SH-SY5Y (cell line): ENCODE measurements around the gene TIE1.

Source experiments
- GATA2 ChIP-seq: IDR thresholded peaks from 2 replicates; pipeline ENCODE4 v1.6.1; 2011; ENCODE audit warnings: mild to moderate bottlenecking, low read depth, low read length
- GATA3 ChIP-seq: IDR thresholded peaks from 2 replicates; pipeline ENCODE4 v1.6.1; 2011; ENCODE audit warnings: low read depth, mild to moderate bottlenecking, low read length, moderate library complexity

The TIE1 gene

DNA sequence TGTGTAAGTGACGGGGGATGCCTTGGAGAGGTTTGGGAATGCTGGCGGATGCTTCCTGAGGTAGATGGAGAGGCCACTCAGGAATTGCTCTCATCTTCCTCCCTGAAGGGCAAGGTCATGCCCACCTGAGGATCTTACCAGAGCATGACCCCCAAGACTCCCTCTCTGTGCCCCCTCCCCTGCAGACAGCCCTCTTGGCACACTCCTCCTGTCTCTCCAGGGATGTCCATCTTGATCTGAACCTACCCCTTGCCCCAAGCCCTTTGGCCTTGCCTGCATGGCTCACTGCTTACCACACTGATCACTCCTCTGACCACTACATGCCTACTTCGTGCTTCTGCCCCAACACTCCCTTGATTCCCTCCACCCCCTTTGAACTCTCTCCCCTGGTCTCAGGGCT is 19.0 kb downstream of the TIE1 start:
- TF ChIP-seq GATA2, result no peak
- TF ChIP-seq GATA3, result no peak

DNA sequence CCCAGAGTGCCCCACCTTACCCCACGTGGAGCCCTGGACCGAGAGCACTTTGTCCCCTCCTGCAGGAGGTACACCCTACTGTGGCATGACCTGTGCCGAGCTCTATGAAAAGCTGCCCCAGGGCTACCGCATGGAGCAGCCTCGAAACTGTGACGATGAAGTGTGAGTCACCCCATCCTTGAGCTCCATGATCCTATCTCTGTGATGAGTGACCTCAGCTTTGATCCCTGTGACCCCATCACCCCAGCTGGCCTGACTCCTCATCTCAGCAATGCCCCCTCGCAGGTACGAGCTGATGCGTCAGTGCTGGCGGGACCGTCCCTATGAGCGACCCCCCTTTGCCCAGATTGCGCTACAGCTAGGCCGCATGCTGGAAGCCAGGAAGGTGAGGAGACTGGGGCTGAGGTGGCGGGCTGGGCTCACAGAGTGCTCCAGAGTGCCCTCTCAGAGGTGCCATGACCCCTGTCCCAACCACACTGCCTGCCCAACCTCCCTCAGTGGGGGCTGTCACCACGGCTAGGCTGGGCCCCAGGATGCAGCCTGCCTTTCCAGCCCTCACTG is 20.6 kb downstream of the TIE1 start:
- TF ChIP-seq GATA3 (no peak), GATA2 (no peak)

DNA sequence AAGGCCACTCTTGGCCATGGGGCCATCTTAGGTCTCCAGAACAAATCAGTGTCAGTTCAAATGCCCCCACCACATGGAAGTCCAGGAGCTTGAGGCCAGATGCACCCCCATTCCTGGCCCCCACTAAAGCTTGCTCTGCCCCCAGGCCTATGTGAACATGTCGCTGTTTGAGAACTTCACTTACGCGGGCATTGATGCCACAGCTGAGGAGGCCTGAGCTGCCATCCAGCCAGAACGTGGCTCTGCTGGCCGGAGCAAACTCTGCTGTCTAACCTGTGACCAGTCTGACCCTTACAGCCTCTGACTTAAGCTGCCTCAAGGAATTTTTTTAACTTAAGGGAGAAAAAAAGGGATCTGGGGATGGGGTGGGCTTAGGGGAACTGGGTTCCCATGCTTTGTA is 21.7 kb downstream of the TIE1 start:
- TF ChIP-seq GATA3 (no peak), GATA2 (no peak)

DNA sequence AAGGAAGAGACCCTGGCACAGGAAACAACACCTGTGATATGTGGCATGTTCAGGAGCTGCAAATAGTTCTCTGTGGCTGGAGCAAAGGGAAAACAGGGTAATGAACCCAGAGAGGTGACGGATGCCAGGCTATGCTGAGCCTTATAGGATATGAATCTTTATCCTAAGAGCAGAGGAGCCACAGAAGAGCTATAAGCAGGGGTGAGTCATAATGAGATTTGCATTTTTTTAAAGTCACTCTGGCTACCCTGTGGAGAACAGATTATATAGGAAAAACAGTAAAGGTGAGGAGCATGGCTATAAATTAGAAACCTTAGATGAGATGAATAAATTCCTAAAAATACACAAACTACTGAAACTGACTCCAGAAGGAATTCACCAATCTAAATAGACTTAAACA is 24.0 kb downstream of the TIE1 start:
- TF ChIP-seq GATA2 (no peak), GATA3 (no peak)

DNA sequence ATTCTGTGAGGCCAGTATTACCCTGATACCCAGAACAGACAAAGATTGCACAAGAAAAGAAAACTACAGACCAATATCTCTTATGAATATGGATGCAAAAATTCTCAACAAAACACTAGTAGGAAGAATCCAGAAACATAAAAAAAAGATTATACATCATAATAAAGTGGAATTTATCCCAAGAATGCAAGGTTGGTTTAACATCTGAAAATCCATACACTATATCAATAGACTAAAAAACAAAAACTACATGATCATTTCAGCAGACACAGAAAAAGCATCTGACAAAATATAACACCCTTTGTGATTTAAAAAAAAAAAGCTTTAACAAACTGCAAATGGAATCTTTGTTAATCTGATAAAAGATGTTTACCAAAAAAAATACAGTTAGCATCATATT is 24.6 kb downstream of the TIE1 start:
- no peak for TF ChIP-seq GATA3
- TF ChIP-seq GATA2, result no peak

DNA sequence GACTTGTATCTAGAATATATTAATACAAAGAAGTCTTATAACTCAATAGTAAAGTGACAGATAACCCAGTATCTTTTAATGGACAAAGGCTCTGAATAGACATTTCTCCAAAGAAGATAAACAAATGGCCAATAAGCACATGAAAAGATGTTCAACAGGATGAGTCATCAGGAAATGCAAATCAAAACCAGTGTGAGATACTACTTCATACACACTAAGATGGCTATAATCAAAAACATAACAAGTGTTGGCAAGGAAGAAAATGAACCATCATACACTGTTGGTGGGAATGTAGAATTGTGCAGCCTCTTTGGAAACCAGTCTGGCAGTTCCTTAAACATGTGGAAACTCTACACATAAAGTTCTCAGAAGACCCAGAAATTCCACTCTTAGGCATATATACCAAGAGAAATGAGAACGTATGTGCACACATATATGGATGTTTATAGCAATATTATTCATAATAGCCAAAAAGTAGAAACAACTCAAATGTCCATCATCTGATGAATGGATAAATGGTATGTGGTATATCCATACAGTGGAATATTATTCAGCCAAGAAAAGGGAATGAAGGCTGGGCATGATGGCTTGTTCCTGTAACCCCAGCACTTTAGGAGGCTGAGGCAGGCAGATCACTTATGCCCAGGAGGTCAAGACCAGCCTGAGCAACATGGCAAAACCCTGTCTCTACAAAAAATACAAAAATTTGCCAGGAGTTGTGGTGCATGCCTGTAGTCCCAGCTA is 26.9 kb downstream of the TIE1 start:
- TF ChIP-seq GATA3 (no peak), GATA2 (no peak)

DNA sequence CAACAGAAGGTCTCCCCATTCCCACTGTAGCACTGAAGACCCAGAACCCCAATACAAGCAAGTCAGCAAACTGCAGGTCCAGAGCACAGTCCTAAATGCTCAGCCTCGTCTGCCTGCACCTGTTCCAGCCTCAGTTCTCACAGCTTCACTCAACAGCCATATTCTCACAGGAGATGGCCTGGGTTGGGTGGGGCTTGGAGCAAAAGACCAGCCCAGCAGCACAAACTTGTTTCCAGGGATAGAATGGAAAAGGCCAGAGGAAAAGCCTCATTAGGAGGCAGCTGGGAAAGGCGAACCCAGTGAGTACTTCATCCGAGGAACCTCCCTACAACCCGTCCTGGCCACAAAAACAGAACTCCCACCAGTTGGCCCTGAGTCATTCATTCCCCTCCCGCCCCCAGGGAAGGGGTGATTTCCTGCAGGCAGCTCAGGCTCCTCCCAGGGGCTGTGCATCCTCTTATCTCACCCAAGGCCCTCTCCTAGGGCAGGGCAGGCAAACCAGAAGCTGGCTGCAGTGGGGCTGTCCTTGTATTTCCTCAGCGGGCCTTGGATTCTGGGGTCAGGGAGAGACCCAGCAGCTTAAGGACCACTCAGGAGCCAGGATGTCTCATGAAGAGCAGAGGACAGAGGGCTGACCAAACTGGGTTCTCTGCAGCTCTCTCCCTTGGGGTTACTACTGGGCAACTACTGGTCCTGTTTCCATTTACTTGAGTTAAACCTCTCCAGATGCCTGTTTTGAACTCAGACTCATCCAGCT is 29.4 kb downstream of the TIE1 start:
- no peak for TF ChIP-seq GATA3
- TF ChIP-seq GATA2, result no peak

DNA sequence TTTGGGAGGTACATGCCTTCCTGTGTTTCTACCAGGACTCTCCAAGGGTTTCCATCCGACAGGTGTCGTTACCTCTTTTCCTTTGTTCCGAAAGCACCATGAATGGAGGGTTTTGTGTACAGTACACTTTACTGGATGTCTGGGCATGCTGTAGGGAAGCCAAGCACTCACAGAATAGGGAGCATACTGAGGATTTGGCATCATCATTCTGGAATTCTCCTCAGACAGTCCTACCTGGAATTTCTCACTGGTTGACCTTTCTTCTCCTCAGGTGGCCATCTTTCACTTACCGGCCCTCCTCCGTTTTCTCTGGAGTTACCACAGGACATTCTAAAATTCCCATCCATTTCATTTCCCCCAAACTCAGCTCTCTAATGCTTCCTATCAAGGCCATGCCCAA is 30.9 kb downstream of the TIE1 start:
- TF ChIP-seq GATA2, result no peak
- no peak for TF ChIP-seq GATA3

DNA sequence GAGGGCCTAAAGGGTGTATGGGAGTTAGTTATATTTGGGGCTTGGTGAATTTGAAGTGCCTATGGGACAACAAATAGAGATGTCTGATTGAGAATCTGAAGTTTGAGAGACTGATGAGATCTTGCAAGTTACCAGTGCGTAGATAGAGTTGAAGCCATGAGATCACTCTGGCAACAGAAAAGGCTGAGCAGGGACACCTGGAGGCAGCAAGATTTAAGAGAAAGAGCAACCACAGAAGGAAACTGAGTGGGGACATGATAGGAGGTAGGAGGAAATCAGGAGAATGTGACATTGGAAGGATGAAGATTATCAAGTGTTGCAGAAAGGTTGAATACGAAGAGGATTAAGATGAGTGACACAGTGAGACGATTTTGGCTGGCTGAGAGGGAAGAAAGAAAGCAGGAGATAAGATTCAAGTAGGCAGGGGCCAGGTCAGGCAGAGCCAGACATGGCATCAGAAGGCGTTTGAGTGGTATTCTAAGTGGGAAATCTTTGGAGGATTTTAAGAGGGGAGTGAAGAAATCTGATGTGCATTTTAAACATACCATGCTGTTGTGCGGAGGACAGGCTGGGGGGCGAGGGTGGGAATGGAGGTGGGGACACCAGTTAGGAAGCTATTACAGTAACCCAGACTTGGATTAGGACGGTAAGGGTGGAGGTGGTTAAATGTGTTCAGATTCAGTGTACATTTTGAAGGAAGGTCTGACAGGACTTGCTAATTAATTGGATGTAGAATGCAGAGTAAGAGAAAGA is 33.8 kb downstream of the TIE1 start:
- no peak for TF ChIP-seq GATA3
- no peak for TF ChIP-seq GATA2

DNA sequence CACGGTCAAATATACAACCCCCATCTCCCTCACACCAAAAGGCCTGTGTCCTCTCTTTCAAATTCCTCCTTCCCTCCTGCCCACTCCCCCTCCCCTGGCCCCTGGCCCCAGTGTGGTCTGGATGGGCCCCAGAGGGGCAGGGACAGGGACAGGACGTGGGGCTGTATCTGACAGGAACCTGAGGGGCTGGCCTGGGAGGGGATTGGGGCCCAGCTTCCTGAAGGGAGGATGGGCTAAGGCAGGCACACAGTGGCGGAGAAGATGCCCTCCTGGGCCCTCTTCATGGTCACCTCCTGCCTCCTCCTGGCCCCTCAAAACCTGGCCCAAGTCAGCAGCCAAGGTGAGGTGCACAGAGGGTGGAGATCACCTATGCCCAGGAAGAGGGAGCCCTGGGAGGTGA is 36.8 kb downstream of the TIE1 start, which contains the start of gene MPL:
Gene MPL, plus strand, starts transcription at position 231 of the 400 bp plus-strand sequence. Its CDS starts 31 bp downstream, at position 262.
- TF ChIP-seq GATA2, result no peak
- no peak for TF ChIP-seq GATA3

DNA sequence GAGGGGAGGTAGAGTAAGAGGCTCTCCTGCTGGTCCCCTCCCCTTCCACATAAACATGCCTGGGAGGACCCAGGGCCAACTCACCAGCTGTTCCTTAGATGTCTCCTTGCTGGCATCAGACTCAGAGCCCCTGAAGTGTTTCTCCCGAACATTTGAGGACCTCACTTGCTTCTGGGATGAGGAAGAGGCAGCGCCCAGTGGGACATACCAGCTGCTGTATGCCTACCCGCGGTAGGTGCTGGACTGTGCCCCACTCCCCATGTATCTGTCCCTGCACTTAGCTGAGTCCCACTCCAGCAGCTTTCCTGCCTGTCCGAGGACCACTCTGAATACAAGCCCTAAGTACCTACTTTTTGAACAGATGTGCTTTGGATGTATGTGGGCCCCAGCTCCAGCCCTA is 37.2 kb downstream of the TIE1 start:
- TF ChIP-seq GATA3 (no peak), GATA2 (no peak)

DNA sequence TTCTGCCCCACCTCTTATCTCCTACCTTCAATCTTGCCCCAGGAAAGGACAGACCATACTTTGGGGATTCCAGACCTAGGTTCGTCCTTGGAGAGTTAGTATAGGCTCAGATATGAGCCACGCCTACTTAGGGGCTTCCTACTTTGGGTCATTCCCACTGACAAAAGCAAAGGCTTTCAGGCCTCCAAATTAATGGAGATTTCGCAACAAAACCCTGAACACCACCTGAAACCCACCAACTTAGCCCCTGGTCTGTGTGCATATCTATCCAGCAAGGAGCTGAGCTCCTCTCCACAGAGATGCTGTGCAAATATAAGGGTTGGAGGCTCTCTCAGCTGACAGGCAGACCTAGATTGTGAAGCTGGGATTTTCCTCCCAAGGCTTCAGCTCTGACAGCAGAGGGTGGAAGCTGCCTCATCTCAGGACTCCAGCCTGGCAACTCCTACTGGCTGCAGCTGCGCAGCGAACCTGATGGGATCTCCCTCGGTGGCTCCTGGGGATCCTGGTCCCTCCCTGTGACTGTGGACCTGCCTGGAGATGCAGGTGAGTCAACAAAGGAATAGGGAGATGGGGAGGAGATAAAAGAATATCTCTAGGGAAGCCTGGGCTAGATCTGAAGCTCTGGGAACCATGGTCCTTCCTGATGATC is 38.9 kb downstream of the TIE1 start:
- TF ChIP-seq GATA2 (no peak), GATA3 (no peak)

DNA sequence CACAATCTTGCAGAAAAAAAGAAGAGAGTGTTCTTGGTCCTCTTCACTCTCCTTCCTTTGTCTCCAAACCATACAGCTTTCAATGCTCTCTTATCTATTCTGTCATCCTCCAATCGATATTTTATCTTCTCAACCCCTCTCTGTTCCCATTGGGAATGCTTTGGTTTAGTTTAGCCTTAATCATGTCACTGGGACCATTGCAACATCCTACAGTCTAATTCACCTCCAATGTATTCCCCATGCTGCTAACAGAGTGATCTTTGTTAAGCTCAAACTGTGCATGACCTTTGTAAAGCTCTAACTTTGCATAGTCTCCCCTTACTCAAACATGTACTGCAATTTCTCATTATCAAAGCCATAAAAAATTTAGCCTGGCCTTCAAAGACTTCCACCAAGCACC is 39.8 kb downstream of the TIE1 start:
- no peak for TF ChIP-seq GATA3
- no peak for TF ChIP-seq GATA2
